GM06990 (cell line): ENCODE measurements around the gene NDUFB10.

Experiments
- DNase-seq: peaks from one replicate; pipeline ENCODE4 v3.0.0-alpha.2; 2011; ENCODE audit not compliant: insufficient read length; ENCODE audit errors: extremely low read depth
- H3K27me3 ChIP-seq: replicated peaks from 2 replicates; pipeline ENCODE4 v1.6.0; 2011; ENCODE audit warnings: low read length; ENCODE audit not compliant: control insufficient read depth, insufficient read depth
- H3K36me3 ChIP-seq: 2 replicates; pipeline ENCODE4 v1.5.1; 2011; ENCODE audit warnings: low read length; ENCODE audit not compliant: control insufficient read depth, insufficient read depth
- H3K4me3 ChIP-seq: replicated peaks from 2 replicates; pipeline ENCODE4 v1.5.1; 2011; ENCODE audit warnings: low read depth, mild to moderate bottlenecking, control low read depth, low read length
- TF ChIP-seq, protein P1 (sequence below): IDR thresholded peaks from 2 replicates; pipeline ENCODE4 v1.5.1; 2011; ENCODE audit warnings: low read length, control low read depth, mild to moderate bottlenecking, inconsistent platforms; ENCODE audit not compliant: insufficient read depth, poor library complexity, severe bottlenecking

The NDUFB10 gene

DNA sequence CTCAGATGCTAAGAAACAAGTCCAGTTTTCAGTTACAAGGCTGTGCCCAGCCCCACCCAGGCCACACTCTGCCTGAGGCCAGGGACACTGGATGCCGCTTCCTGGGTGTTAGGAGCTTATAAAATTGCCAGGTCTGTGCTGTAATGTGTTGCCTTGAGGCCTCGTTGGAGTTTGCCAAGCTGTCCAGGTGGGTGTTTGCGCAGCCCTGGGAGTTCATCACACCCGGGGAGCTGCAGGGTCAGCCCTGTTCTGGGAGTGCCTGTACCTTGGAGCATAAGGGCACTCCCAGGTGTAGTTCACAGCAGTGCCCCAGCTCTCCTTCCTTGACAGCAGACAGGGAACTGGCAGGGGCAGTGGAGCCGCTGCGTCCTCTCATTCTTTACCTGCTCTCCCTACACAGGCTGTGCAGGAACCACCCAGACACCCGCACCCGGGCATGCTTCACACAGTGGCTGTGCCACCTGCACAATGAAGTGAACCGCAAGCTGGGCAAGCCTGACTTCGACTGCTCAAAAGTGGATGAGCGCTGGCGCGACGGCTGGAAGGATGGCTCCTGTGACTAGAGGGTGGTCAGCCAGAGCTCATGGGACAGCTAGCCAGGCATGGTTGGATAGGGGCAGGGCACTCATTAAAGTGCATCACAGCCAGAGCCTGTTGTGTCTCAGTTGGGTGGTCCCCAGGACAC, 26.3 kb downstream of the NDUFB10 start:
- Histone ChIP-seq H3K27me3 (no peaks in the 10 kb centered on the region; the same call in 1 of the 2 replicates), H3K4me3 (peak overlapping the region; percentile 90), H3K36me3 (peaks cover 11% of the 10 kb centered on the region)
- TF ChIP-seq, protein P1, sequence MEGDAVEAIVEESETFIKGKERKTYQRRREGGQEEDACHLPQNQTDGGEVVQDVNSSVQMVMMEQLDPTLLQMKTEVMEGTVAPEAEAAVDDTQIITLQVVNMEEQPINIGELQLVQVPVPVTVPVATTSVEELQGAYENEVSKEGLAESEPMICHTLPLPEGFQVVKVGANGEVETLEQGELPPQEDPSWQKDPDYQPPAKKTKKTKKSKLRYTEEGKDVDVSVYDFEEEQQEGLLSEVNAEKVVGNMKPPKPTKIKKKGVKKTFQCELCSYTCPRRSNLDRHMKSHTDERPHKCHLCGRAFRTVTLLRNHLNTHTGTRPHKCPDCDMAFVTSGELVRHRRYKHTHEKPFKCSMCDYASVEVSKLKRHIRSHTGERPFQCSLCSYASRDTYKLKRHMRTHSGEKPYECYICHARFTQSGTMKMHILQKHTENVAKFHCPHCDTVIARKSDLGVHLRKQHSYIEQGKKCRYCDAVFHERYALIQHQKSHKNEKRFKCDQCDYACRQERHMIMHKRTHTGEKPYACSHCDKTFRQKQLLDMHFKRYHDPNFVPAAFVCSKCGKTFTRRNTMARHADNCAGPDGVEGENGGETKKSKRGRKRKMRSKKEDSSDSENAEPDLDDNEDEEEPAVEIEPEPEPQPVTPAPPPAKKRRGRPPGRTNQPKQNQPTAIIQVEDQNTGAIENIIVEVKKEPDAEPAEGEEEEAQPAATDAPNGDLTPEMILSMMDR = no peak
- DNase-seq = no peak

DNA sequence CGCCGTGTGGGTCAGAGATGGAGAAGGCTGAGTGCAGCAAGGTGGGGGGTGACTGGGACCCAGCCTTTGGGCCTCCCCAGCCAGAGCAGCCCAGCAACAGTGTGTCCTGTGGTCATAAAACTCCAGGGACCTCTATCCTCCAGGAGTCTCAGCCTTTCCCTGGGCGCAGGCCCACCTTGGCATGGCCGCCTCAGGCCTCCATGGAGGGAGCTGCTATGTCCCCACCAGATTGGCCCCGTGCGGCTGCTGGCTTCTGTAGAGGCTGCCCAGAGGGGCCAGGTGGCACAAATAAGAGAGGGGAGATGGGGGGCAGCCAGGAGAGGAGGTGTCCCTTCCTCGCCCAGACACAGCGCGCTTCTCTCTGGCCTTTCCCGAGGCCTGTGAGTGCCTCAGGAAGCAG, 27.9 kb downstream of the NDUFB10 start:
- DNase-seq = no peak
- Histone ChIP-seq H3K27me3 (no peaks in the 10 kb centered on the region; the same call in 1 of the 2 replicates), H3K4me3 (no peak overlapping the region), H3K36me3 (peaks cover 11% of the 10 kb centered on the region)
- TF ChIP-seq, protein P1 = no peak

DNA sequence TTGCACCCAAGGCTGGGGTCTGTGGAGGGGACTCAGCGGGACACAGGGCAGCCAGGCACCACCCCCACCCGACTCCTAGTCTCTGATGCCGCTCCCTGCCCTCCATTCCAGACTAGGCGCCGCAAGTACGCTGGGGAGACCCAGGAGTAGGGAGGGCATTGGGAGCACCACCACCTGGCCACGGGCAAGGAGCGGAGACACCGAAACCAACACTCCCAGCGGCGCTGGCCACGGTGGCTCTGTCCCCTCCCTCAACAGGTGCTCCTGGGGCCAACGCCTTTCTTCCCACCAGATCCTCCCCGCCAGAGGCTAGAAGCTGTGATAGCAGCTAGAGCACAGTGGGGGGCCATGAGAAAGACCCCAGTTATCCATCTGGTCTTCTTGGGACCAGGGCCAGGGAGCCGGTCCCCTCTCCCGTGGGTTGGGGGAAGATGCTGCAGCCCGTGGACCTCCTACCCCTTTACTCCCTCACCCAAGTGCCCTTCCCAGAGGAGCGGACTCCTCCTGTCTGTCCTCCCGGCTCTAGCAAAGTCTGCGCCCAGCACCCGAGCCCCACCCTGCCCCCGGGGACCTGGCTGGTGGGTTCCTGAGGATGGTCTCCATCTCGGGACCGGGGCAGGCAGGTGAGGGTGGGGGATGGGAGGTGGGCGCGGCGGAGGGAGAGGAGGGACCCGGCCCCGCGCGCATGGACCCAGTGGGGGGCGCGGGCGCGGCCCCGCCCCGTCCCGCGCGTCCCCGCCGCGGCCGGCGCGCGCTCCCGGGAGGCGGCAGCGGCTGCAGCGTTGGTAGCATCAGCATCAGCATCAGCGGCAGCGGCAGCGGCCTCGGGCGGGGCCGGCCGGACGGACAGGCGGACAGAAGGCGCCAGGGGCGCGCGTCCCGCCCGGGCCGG, 30.1 kb downstream of the NDUFB10 start, which contains the start of gene SYNGR3:
TSS of gene SYNGR3 (plus strand) at position 762 of the 892 bp plus-strand sequence. CDS start 133 bp downstream, outside the sequence.
- H3K27me3 ChIP-seq = no peaks in the 10 kb centered on the region
- peak within 1 kb of the TSS; percentile 61 for H3K4me3 ChIP-seq
- H3K36me3 ChIP-seq = peaks cover 11% of the 10 kb centered on the region
- DNase-seq = no peak
- TF ChIP-seq, protein P1 = no peak

DNA sequence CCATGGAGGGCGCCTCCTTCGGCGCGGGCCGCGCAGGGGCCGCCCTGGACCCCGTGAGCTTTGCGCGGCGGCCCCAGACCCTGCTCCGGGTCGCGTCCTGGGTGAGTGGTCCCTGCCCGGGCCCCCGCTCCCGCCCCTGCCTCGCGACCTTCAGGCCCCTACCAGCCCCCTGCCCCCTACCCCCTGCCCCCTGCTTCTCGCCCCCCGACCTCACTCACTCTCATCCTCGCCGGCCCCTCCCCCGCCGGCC, 30.7 kb downstream of the NDUFB10 start:
- Histone ChIP-seq H3K36me3 (peaks cover 11% of the 10 kb centered on the region), H3K27me3 (no peaks in the 10 kb centered on the region), H3K4me3 (peak overlapping the region; percentile 61)
- TF ChIP-seq, protein P1 = no peak
- no peak for DNase-seq

DNA sequence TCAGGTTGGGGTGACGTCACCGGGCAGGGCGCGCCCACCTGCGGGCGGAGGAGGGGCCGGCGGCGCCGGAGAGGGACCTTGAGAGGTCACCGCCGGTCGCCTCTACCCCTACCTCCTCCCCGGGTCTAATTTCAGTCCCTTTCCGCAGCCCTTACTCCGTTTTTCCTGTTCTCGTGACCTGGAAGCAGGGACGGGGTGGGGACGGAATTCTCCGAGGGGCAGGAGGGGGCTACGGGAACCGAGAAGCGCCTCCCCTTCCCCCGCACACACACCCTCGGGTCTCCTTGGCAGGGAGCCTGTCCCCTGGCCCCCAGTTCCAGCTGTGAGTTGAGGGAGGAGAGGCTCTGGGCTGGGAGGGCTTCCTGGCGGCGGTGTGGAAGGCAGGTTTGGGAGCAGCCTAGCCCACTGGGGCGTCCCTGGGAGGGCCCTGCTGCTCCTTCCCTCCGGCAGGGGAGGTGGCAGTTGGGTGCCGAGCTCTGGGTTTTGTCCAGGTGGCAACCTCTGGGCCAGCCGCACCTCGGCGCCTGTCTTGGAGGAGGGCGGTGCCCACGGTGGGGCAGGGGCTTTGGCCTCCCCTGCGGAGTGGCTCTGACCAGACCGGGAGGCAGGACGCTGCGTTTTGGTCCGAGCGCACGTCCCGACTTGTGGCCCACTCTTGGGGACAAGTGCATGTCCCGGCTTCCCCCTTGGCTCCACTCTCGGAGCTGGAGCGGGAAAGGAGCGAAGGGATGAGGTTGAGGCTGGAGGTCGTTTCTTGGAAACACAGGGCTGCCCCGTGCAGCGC, 31.2 kb downstream of the NDUFB10 start:
- H3K27me3 ChIP-seq = no peaks in the 10 kb centered on the region
- H3K4me3 ChIP-seq = peak overlapping the region; percentile 61
- DNase-seq = no peak
- TF ChIP-seq, protein P1 = no peak
- peaks cover 11% of the 10 kb centered on the region for H3K36me3 ChIP-seq
